ENCODE data around the gene RFC5. TPM values are rescaled to one million over a fixed set of nuclear protein-coding genes. Genes with fewer than 3 reads are reported as not detected.

The RFC5 gene
- total RNA-seq, 6 donors from 2014 or later = 5.0 to 10.5 (median 7.1) TPM

GRCh38 chr12:118011961-118012360 is 4.5 kb upstream of the RFC5 start:
- H3K36me3 ChIP-seq = no peaks in the 10 kb centered on the region
- H3K4me1 ChIP-seq = peaks cover under 1 to 8% (median 6%) of the 10 kb centered on the region in 4 donors
- TF ChIP-seq POLR2A (IDR thresholded peaks at IDR 0.05) = no peak
- no peak for TF ChIP-seq POLR2AphosphoS5 (IDR thresholded peaks at IDR 0.05)
- no peak for TF ChIP-seq EP300 (IDR thresholded peaks at IDR 0.05)
- TF ChIP-seq, protein P1, sequence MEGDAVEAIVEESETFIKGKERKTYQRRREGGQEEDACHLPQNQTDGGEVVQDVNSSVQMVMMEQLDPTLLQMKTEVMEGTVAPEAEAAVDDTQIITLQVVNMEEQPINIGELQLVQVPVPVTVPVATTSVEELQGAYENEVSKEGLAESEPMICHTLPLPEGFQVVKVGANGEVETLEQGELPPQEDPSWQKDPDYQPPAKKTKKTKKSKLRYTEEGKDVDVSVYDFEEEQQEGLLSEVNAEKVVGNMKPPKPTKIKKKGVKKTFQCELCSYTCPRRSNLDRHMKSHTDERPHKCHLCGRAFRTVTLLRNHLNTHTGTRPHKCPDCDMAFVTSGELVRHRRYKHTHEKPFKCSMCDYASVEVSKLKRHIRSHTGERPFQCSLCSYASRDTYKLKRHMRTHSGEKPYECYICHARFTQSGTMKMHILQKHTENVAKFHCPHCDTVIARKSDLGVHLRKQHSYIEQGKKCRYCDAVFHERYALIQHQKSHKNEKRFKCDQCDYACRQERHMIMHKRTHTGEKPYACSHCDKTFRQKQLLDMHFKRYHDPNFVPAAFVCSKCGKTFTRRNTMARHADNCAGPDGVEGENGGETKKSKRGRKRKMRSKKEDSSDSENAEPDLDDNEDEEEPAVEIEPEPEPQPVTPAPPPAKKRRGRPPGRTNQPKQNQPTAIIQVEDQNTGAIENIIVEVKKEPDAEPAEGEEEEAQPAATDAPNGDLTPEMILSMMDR (IDR thresholded peaks at IDR 0.05) = no peak
- no peak overlapping the region for H3K4me3 ChIP-seq
- H3K9me3 ChIP-seq = no peaks in the 10 kb centered on the region
- H3K27me3 ChIP-seq = no peaks in the 10 kb centered on the region
- ATAC-seq (ENCODE audit: low FRiP score in 2 of 2) = no peak
- H3K27ac ChIP-seq = no peak overlapping the region
- no peak for DNase-seq
- 70 to 84% methylated on average over 3 of the region's 3 CpGs for WGBS, 2 donors

DNA sequence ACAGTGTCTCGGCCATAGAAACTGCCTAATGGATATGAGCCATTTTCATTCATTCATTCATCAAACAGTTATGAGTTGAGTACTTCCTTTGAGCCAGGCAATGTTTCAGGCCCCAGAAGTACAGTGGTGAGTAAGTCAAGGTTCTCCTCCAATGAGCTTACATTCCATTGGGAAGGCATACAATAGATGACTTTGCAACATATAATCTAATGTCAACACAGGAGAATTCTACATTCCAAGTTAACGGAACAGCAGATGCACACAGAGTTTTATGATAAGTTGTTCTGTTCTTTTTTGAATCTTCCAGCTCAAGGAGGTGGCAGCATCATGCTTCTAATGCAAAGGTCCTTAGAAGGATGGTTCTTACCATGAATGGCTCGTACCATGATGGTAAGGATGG is 3.2 kb upstream of the RFC5 start:
- no peak for ATAC-seq (ENCODE audit: low FRiP score in 2 of 2)
- no peak for TF ChIP-seq POLR2A (IDR thresholded peaks at IDR 0.05)
- TF ChIP-seq EP300 (IDR thresholded peaks at IDR 0.05) = no peak
- no peak for TF ChIP-seq POLR2AphosphoS5 (IDR thresholded peaks at IDR 0.05)
- TF ChIP-seq, protein P1 (IDR thresholded peaks at IDR 0.05) = no peak
- Histone ChIP-seq H3K36me3 (no peaks in the 10 kb centered on the region), H3K27me3 (no peaks in the 10 kb centered on the region), H3K4me1 (peaks cover 7 to 17% (median 13%) of the 10 kb centered on the region in 4 donors), H3K27ac (no peak overlapping the region), H3K4me3 (no peak overlapping the region), H3K9me3 (no peaks in the 10 kb centered on the region)
- 87 to 90% methylated on average over 3 of the region's 3 CpGs for WGBS, 2 donors
- no peak for DNase-seq

- TF ChIP-seq POLR2A (IDR thresholded peaks at IDR 0.05) (no peak), EP300 (IDR thresholded peaks at IDR 0.05) (no peak), POLR2AphosphoS5 (IDR thresholded peaks at IDR 0.05) (no peak)
- TF ChIP-seq, protein P1 (IDR thresholded peaks at IDR 0.05) = no peak
- 90 to 95% methylated on average over 2 of the region's 2 CpGs for WGBS, 2 donors
- H3K4me1 ChIP-seq = peaks cover 7 to 17% (median 13%) of the 10 kb centered on the region in 4 donors
- H3K9me3 ChIP-seq = no peaks in the 10 kb centered on the region
- no peak for DNase-seq
- no peak for ATAC-seq (ENCODE audit: low FRiP score in 2 of 2)
- H3K36me3 ChIP-seq = peaks cover 1 to 15% (median 8%) of the 10 kb centered on the region in 4 donors
- no peaks in the 10 kb centered on the region for H3K27me3 ChIP-seq
- H3K4me3 ChIP-seq = no peak overlapping the region
- no peak overlapping the region for H3K27ac ChIP-seq
Measured at GRCh38 chr12:118015306-118015705, 1.2 kb upstream of the RFC5 start.

GRCh38 chr12:118015944-118016343 is 559 bp upstream of the RFC5 start:
- no peaks in the 10 kb centered on the region for H3K9me3 ChIP-seq
- H3K4me1 ChIP-seq = peaks cover 7 to 17% (median 13%) of the 10 kb centered on the region in 4 donors
- WGBS, 2 donors = 29 to 33% methylated on average over 9 of the region's 9 CpGs
- H3K27ac ChIP-seq = no peak overlapping the region
- peaks cover 5 to 21% (median 11%) of the 10 kb centered on the region in 4 donors for H3K36me3 ChIP-seq
- ATAC-seq (ENCODE audit: low FRiP score in 2 of 2) (no peak), DNase-seq (no peak)
- no peaks in the 10 kb centered on the region for H3K27me3 ChIP-seq
- peak overlapping the region in 3 of 4 donors; percentile 74 to 98 (median 96) for H3K4me3 ChIP-seq
- TF ChIP-seq EP300 (IDR thresholded peaks at IDR 0.05) = no peak
- TF ChIP-seq, protein P1 (IDR thresholded peaks at IDR 0.05) = no peak
- TF ChIP-seq POLR2AphosphoS5 (IDR thresholded peaks at IDR 0.05) = no peak
- no peak for TF ChIP-seq POLR2A (IDR thresholded peaks at IDR 0.05)

- no peak overlapping the region for H3K4me3 ChIP-seq
- TF ChIP-seq, protein P1 (IDR thresholded peaks at IDR 0.05) = no peak
- TF ChIP-seq POLR2AphosphoS5 (IDR thresholded peaks at IDR 0.05) = no peak
- no peak for TF ChIP-seq POLR2A (IDR thresholded peaks at IDR 0.05)
- no peak for TF ChIP-seq EP300 (IDR thresholded peaks at IDR 0.05)
- no peak for DNase-seq
- H3K9me3 ChIP-seq = no peaks in the 10 kb centered on the region
- peaks cover 7 to 17% (median 13%) of the 10 kb centered on the region in 4 donors for H3K4me1 ChIP-seq
- no peak overlapping the region for H3K27ac ChIP-seq
- peaks cover 5 to 41% (median 21%) of the 10 kb centered on the region in 4 donors for H3K36me3 ChIP-seq
- ATAC-seq (ENCODE audit: low FRiP score in 2 of 2) = no peak
- no peaks in the 10 kb centered on the region for H3K27me3 ChIP-seq
Measured at GRCh38 chr12:118017926-118018325, 1.4 kb downstream of the RFC5 start.

All from upper lobe of left lung (tissue), 6 donors.